Ascending aorta (tissue), 2 donors: ENCODE results near the gene EHD2. TPM values are rescaled to one million over a fixed set of nuclear protein-coding genes. Genes with fewer than 3 reads are reported as not detected.
A peak's percentile ranks its signal among the peaks of the same experiment; 100 is the strongest.
"Not testable (repeated sequence)": the region's sequence is repeated elsewhere in the genome, so short reads cannot be mapped to it uniquely, and the experiment has no call there.

Experiments used
- DNase-seq, 2 donors: peaks; one replicate each; pipeline ENCODE4 v3.0.0-alpha.2; 2019; ENCODE audit warnings: low spot score in 2 of 2
- H3K27ac ChIP-seq, 2 donors: fragments of 200-600 bp; sonication (generic); one replicate each; pipeline ENCODE4 v1.5.1; 2016 to 2017; ENCODE audit warnings: mild to moderate bottlenecking in 1 of 2
- H3K27me3 ChIP-seq: fragments of 200-600 bp; sonication (generic); one replicate; pipeline ENCODE4 v1.5.1; 2017
- H3K36me3 ChIP-seq, 2 donors: fragments of 200-600 bp; sonication (generic); one replicate each; pipeline ENCODE4 v1.5.1; 2016
- H3K4me1 ChIP-seq, 2 donors: fragments of 200-600 bp; sonication (generic); one replicate each; pipeline ENCODE4 v1.5.1; 2016 to 2017; ENCODE audit warnings: mild to moderate bottlenecking in 1 of 2
- H3K4me3 ChIP-seq, 2 donors: fragments of 200-600 bp; sonication (generic); one replicate each; pipeline ENCODE4 v1.5.1; 2016 to 2017; ENCODE audit warnings: mild to moderate bottlenecking in 1 of 2
- H3K9me3 ChIP-seq, 2 donors: fragments of 200-600 bp; sonication (generic); one replicate each; pipeline ENCODE4 v1.5.1; 2016
- intact Hi-C: fragments of 100-400 bp; cut with DNase I; formaldehyde crosslinking; loops from one replicate; pipeline ENCODE4 v1.15.1; 2023
- total RNA-seq: library from RNA; depleted of rRNA; stranded (reverse); fragments of >200 nt; gene quantifications from one replicate; pipeline ENCODE4 v1.1.0, GENCODE V29; 2016
- TF ChIP-seq, protein P1 (sequence below), 3 experiments: fragments of 200-600 bp in 2 of 3; fragments of 450-650 bp in 1 of 3; sonication (generic) in 2 of 3; IDR thresholded peaks; one replicate each; pipeline ENCODE4 v1.5.1; 2016 to 2019; ENCODE audit warnings: antibody characterized with exemption in 3 of 3, mild to moderate bottlenecking in 1 of 3, moderate library complexity in 1 of 3

EHD2 gene
- total RNA-seq, 1 donor from 2014 or later = 342 TPM

DNA sequence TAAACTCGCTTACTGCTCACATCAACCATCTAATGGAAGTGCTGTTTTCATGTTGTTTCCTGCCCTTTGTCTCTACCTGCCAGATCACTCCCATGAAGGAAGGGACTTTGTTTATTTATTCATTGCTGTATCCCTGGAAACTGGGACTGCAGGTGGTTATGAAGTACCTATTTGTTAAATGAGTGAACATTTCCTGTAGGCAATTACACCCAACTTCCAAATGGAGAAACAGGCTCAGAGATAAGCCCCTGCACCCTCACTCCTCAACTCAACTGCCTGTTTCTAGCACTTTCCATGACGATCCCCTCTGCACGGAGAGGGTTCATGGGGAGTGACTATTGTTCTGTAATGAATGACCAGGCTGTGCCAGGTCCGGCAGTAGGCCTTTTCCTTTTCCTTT is 63.3 kb downstream of the EHD2 start:
- Histone ChIP-seq H3K4me3 (no peak overlapping the region), H3K36me3 (peaks cover 9 to 10% of the 10 kb centered on the region in 2 donors), H3K27me3 (no peaks in the 10 kb centered on the region), H3K27ac (no peak overlapping the region), H3K9me3 (no peaks in the 10 kb centered on the region), H3K4me1 (peaks cover 15 to 19% of the 10 kb centered on the region in 2 donors)
- intact Hi-C loops = no loop called here
- TF ChIP-seq, protein P1, sequence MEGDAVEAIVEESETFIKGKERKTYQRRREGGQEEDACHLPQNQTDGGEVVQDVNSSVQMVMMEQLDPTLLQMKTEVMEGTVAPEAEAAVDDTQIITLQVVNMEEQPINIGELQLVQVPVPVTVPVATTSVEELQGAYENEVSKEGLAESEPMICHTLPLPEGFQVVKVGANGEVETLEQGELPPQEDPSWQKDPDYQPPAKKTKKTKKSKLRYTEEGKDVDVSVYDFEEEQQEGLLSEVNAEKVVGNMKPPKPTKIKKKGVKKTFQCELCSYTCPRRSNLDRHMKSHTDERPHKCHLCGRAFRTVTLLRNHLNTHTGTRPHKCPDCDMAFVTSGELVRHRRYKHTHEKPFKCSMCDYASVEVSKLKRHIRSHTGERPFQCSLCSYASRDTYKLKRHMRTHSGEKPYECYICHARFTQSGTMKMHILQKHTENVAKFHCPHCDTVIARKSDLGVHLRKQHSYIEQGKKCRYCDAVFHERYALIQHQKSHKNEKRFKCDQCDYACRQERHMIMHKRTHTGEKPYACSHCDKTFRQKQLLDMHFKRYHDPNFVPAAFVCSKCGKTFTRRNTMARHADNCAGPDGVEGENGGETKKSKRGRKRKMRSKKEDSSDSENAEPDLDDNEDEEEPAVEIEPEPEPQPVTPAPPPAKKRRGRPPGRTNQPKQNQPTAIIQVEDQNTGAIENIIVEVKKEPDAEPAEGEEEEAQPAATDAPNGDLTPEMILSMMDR (IDR thresholded peaks at IDR 0.05) = no peak
- DNase-seq = no peak

DNA sequence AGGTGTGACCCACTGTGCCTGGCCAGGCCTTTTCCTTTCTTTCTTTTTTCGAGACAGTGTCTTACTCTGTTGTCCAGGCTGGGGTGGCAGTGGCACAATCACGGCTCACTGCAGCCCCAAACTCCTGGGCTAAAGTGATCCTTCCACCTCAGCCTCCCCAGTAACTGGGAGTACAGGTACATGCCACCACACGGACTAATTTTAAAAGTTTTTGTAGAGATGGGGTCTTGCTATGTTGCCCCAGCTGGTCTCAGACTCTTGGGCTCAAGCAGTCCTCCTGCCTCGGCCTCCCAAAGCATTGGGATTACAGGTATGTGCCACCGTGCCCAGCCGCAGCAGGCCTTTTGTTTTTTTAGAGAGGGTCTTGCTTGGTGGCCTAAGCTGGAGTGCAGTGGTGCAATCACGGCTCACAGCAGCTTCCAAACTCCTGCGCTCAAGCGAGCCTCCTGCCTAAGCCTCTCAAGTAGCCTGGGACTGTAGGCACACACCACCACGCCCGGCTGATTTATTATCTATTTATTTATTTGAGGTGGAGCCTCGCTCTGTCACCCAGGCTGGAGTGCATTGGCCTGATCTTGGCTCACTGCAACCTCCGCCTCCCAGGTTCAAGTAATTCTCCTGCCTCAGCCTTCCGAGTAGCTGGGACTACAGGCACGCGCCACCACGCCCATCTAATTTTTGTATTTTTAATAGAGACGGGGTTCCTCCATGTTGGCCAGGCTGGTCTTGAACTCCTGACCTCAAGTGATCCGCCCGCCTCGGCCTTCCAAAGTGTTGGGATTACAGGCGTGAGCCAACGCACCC is 64.2 kb downstream of the EHD2 start:
- H3K9me3 ChIP-seq, H3K27me3 ChIP-seq, DNase-seq: not testable (repeated sequence)
- peaks cover 12 to 17% of the 10 kb centered on the region in 2 donors for H3K36me3 ChIP-seq
- H3K4me1 ChIP-seq = peaks cover 18 to 26% of the 10 kb centered on the region in 2 donors
- intact Hi-C loops = loop anchor here (2.0 kb wide), 1 partner anchor 33 kb away; the partner anchor contains the start of gene NOP53
- H3K4me3 ChIP-seq = peak overlapping the region; percentile 81 to 94
- peak overlapping the region; percentile 97 to 98 for H3K27ac ChIP-seq

DNA sequence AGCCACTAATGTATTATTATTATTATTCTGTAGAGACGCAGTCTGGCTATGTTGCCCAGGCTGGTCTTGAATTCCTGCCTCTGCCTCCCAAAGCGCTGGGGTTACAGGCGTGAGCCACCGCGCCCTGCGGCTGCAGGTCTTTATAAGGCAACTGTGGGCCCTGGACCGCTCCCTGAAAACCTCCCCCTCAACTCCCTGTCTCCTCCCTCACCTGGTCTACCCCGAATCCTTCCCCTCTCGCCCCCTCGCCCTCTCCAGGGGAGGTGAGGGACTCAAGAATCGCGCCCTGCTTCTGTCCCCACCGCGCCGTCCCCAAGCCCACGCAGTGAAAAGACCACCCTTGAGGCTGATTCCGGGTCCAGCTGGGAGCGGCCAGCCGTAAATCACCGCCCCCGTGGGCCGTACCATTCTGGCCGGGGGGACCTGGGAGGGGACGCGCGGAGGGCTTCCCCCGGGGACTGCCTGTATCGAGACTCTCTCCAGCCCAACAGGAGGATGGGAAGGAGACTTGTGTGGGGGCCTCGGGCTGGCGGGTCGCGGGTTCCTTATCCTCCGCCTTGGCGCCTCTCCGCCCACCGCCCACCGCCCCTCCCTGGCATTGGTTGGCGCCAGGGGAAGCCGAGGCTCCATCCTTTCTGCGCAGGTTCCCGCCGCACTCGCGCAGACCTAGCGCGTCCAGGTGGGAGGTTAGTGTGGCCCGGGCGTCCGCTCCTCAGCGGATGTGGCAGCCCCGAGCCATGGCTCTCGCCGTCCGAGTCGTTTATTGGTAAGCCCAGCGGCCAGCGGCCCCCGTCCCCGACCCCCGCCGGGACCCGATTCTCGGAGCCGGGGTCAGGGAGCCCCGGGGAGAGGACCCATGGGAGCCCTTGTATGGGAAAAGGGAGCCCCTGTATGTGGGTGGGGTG is 65.1 kb downstream of the EHD2 start, which contains the start of gene SELENOW:
TSS of gene SELENOW (plus strand) at position 655 of the 905 bp plus-strand sequence. CDS start at position 738, 83 bp downstream.
- TF ChIP-seq, protein P1 (IDR thresholded peaks at IDR 0.05) = no peak
- DNase-seq = peak in 1 of 2 donors; percentile 76
- H3K4me3 ChIP-seq = peak within 1 kb of the TSS; percentile 81 to 94
- intact Hi-C loops = loop anchor here (2.0 kb wide), 1 partner anchor 34 kb away; the partner anchor contains the start of gene NOP53
- H3K36me3 ChIP-seq = peaks cover 19 to 25% of the 10 kb centered on the region in 2 donors
- H3K27ac ChIP-seq = peak within 1 kb of the TSS; percentile 97 to 98
- H3K4me1 ChIP-seq = peaks cover 18 to 30% of the 10 kb centered on the region in 2 donors
- no peaks in the 10 kb centered on the region for H3K27me3 ChIP-seq
- no peaks in the 10 kb centered on the region for H3K9me3 ChIP-seq

DNA sequence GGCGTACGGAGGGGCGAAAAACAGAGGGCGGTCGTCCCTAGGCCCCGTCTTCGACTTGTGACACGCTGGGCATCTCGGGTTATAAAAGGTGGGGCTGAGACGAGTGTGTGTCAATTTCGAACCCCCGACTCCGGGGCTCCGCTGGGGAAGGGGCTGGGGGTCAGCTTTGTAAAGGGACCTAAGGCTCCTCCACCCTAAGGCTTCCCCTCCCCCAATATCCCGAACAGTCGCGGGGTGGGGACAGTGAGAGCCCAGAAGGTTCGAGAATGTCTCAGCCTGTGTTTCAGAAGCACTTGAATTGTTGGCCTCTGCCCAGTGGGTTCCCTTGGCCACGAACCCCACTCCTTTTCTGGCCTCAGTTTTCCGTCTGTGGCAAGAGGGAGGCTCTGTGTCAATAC is 65.7 kb downstream of the EHD2 start:
- DNase-seq = no peak
- intact Hi-C loops = loop anchor here (2.0 kb wide), 1 partner anchor 34 kb away; the partner anchor contains the start of gene NOP53
- Histone ChIP-seq H3K4me3 (peak overlapping the region; percentile 81 to 94), H3K27ac (peak overlapping the region; percentile 97 to 98), H3K4me1 (peaks cover 18 to 30% of the 10 kb centered on the region in 2 donors), H3K36me3 (peaks cover 26 to 32% of the 10 kb centered on the region in 2 donors), H3K27me3 (no peaks in the 10 kb centered on the region), H3K9me3 (no peaks in the 10 kb centered on the region)
- TF ChIP-seq, protein P1 (IDR thresholded peaks at IDR 0.05) = no peak

GRCh38 chr19:47779524-47780214 is 66.4 kb downstream of the EHD2 start:
- H3K36me3 ChIP-seq = peaks cover 33 to 39% of the 10 kb centered on the region in 2 donors
- H3K27me3 ChIP-seq = no peaks in the 10 kb centered on the region
- H3K9me3 ChIP-seq = no peaks in the 10 kb centered on the region
- H3K4me1 ChIP-seq = peaks cover 18 to 30% of the 10 kb centered on the region in 2 donors
- peak overlapping the region; percentile 81 to 94 for H3K4me3 ChIP-seq
- TF ChIP-seq, protein P1 (IDR thresholded peaks at IDR 0.05) = no peak
- intact Hi-C loops = loop anchor here (2.0 kb wide), 1 partner anchor 35 kb away; the partner anchor contains the start of gene NOP53
- DNase-seq = peak; percentile 45 to 84
- peak overlapping the region; percentile 97 to 98 for H3K27ac ChIP-seq
